ENCODE measurements around the gene OR4D9. TPM values are rescaled to one million over a fixed set of nuclear protein-coding genes. Genes with fewer than 3 reads are reported as not detected.
A peak's percentile ranks its signal among the peaks of the same experiment; 100 is the strongest.

The OR4D9 gene
- total RNA-seq, 1 experiment from 2014 or later = not detected

DNA sequence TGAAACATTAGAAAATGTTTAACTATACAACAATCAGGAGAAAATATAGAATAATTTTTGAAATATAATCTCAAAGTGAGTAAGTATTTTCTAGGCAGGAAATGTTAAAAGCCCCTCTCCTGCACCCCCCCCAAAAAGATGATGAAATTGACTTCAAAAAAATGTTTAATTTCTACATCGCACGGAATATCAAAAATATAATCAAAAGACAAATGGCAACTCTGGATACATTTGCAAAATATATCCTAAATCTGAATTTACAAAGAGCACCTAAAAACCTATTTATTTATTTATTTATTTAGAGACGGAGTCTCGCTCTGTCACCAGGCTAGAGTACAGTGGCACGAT lies 36.9 kb downstream of the OR4D9 start:
- H3K27ac Mint-ChIP-seq = no peak overlapping the region
- CTCF ChIA-PET = interaction anchor here (2.8 kb wide), 1 partner anchor 11 kb away, joined by 28 read pairs; no protein-coding TSS in a partner anchor
- H3K4me3 Mint-ChIP-seq = peak overlapping the region; percentile 86

DNA sequence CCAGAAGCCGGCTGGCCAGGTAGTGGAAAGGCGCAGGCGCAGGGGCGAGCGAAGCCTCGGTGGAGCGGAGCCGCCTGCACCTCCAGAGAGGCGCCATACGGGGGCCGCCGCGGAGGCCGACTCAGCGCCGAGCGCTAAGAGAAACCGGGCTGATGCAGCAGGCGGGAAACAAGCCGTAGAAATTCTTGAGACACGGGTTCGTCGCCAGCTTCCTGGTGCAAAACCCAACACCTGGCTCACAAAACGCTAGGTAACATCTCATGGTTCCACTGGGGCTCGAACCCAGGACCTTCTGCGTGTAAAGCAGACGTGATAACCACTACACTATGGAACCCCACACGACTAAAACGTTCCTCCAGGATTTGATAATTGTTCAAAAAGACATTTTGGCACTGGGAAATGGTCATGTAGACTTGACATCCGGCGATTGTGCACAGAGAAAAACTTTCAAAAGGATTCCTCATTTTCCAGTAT lies 39.1 kb downstream of the OR4D9 start:
- peak; percentile 94 for DNase-seq (ENCODE audit: low spot score)
- Mint-ChIP-seq H3K4me3 (peak overlapping the region; percentile 86), H3K27me3 (ENCODE audit: low read depth) (peaks cover 7% of the 10 kb centered on the region), H3K9me3 (no peaks in the 10 kb centered on the region), H3K36me3 (no peaks in the 10 kb centered on the region), H3K27ac (peak overlapping the region; percentile 89), H3K4me1 (peaks cover 20% of the 10 kb centered on the region)
- peak; percentile 90 for ATAC-seq
- CTCF ChIA-PET = interaction anchor here (0.6 to 2.8 kb wide), 5 partner anchors 8 to 1879 kb away, joined by 3 to 28 read pairs (median 4); no protein-coding TSS in a partner anchor
- POLR2A ChIA-PET = interaction anchor here (1.4 kb wide), 1 partner anchor 65 kb away, joined by 4 read pairs; the partner anchor contains the start of gene OSBP
- TF ChIP-seq, protein P1, sequence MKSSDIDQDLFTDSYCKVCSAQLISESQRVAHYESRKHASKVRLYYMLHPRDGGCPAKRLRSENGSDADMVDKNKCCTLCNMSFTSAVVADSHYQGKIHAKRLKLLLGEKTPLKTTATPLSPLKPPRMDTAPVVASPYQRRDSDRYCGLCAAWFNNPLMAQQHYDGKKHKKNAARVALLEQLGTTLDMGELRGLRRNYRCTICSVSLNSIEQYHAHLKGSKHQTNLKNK (CRISPR knock-in tag; IDR thresholded peaks at IDR 0.05) = no peak
- TF ChIP-seq, protein P2, sequence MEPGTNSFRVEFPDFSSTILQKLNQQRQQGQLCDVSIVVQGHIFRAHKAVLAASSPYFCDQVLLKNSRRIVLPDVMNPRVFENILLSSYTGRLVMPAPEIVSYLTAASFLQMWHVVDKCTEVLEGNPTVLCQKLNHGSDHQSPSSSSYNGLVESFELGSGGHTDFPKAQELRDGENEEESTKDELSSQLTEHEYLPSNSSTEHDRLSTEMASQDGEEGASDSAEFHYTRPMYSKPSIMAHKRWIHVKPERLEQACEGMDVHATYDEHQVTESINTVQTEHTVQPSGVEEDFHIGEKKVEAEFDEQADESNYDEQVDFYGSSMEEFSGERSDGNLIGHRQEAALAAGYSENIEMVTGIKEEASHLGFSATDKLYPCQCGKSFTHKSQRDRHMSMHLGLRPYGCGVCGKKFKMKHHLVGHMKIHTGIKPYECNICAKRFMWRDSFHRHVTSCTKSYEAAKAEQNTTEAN (CRISPR knock-in tag; IDR thresholded peaks at IDR 0.05) = 0 out of 2 replicates have a peak, but pooled peaks have one; percentile 42
- TF ChIP-seq, protein P3, sequence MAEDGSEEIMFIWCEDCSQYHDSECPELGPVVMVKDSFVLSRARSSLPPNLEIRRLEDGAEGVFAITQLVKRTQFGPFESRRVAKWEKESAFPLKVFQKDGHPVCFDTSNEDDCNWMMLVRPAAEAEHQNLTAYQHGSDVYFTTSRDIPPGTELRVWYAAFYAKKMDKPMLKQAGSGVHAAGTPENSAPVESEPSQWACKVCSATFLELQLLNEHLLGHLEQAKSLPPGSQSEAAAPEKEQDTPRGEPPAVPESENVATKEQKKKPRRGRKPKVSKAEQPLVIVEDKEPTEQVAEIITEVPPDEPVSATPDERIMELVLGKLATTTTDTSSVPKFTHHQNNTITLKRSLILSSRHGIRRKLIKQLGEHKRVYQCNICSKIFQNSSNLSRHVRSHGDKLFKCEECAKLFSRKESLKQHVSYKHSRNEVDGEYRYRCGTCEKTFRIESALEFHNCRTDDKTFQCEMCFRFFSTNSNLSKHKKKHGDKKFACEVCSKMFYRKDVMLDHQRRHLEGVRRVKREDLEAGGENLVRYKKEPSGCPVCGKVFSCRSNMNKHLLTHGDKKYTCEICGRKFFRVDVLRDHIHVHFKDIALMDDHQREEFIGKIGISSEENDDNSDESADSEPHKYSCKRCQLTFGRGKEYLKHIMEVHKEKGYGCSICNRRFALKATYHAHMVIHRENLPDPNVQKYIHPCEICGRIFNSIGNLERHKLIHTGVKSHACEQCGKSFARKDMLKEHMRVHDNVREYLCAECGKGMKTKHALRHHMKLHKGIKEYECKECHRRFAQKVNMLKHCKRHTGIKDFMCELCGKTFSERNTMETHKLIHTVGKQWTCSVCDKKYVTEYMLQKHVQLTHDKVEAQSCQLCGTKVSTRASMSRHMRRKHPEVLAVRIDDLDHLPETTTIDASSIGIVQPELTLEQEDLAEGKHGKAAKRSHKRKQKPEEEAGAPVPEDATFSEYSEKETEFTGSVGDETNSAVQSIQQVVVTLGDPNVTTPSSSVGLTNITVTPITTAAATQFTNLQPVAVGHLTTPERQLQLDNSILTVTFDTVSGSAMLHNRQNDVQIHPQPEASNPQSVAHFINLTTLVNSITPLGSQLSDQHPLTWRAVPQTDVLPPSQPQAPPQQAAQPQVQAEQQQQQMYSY (CRISPR knock-in tag; IDR thresholded peaks at IDR 0.05) = no peak
- TF ChIP-seq, protein P4, sequence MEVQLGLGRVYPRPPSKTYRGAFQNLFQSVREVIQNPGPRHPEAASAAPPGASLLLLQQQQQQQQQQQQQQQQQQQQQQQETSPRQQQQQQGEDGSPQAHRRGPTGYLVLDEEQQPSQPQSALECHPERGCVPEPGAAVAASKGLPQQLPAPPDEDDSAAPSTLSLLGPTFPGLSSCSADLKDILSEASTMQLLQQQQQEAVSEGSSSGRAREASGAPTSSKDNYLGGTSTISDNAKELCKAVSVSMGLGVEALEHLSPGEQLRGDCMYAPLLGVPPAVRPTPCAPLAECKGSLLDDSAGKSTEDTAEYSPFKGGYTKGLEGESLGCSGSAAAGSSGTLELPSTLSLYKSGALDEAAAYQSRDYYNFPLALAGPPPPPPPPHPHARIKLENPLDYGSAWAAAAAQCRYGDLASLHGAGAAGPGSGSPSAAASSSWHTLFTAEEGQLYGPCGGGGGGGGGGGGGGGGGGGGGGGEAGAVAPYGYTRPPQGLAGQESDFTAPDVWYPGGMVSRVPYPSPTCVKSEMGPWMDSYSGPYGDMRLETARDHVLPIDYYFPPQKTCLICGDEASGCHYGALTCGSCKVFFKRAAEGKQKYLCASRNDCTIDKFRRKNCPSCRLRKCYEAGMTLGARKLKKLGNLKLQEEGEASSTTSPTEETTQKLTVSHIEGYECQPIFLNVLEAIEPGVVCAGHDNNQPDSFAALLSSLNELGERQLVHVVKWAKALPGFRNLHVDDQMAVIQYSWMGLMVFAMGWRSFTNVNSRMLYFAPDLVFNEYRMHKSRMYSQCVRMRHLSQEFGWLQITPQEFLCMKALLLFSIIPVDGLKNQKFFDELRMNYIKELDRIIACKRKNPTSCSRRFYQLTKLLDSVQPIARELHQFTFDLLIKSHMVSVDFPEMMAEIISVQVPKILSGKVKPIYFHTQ (CRISPR knock-in tag; IDR thresholded peaks at IDR 0.05) = peak; percentile 80; the same call in 1 of the 2 replicates
- TF ChIP-seq ZNF121 (CRISPR knock-in tag; IDR thresholded peaks at IDR 0.05) = 0 out of 2 replicates have a peak, but pooled peaks have one; percentile 4
- TF ChIP-seq, protein P5, sequence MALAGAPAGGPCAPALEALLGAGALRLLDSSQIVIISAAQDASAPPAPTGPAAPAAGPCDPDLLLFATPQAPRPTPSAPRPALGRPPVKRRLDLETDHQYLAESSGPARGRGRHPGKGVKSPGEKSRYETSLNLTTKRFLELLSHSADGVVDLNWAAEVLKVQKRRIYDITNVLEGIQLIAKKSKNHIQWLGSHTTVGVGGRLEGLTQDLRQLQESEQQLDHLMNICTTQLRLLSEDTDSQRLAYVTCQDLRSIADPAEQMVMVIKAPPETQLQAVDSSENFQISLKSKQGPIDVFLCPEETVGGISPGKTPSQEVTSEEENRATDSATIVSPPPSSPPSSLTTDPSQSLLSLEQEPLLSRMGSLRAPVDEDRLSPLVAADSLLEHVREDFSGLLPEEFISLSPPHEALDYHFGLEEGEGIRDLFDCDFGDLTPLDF (CRISPR knock-in tag; IDR thresholded peaks at IDR 0.05) = no peak
- TF ChIP-seq, protein P6, sequence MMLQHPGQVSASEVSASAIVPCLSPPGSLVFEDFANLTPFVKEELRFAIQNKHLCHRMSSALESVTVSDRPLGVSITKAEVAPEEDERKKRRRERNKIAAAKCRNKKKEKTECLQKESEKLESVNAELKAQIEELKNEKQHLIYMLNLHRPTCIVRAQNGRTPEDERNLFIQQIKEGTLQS (CRISPR knock-in tag; conservative IDR thresholded peaks at IDR 0.05) = no peak
- TF ChIP-seq NFATC4 (CRISPR knock-in tag; IDR thresholded peaks at IDR 0.05) = no peak
- TF ChIP-seq RORB (CRISPR knock-in tag; IDR thresholded peaks at IDR 0.05) = no peak
- no peak for TF ChIP-seq NR1H2 (CRISPR knock-in tag; IDR thresholded peaks at IDR 0.05)
- TF ChIP-seq GTF2I (CRISPR knock-in tag; conservative IDR thresholded peaks at IDR 0.05) = no peak; the same call in 1 of the 2 replicates
- TF ChIP-seq SOX15 (CRISPR knock-in tag; IDR thresholded peaks at IDR 0.05) = no peak
- no peak for TF ChIP-seq GABPB1 (CRISPR knock-in tag; IDR thresholded peaks at IDR 0.05)
- TF ChIP-seq CREB1 (CRISPR knock-in tag; IDR thresholded peaks at IDR 0.05) = no peak
- no peak for TF ChIP-seq PRRX2 (CRISPR knock-in tag; IDR thresholded peaks at IDR 0.05)
- TF ChIP-seq ZBTB21 (CRISPR knock-in tag; IDR thresholded peaks at IDR 0.05; ENCODE audit: borderline replicate concordance) = no peak
- TF ChIP-seq ZNF416 (CRISPR knock-in tag; IDR thresholded peaks at IDR 0.05) = peak; percentile 78; the same call in 1 of the 2 replicates
- TF ChIP-seq, protein P7, sequence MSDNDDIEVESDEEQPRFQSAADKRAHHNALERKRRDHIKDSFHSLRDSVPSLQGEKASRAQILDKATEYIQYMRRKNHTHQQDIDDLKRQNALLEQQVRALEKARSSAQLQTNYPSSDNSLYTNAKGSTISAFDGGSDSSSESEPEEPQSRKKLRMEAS (CRISPR knock-in tag; IDR thresholded peaks at IDR 0.05) = no peak
- no peak for TF ChIP-seq TEAD4 (CRISPR knock-in tag; IDR thresholded peaks at IDR 0.05)

More for the DNA sequence above, 36.9 kb downstream of the OR4D9 start:
- DNase-seq (ENCODE audit: low spot score) (no peak), ATAC-seq (no peak)
- POLR2A ChIA-PET = interaction anchor here (0.6 to 1.4 kb wide), 3 partner anchors 11 to 121 kb away, joined by 3 to 5 read pairs (median 4); partner anchors contain the start of gene PATL1
- Mint-ChIP-seq H3K36me3 (no peaks in the 10 kb centered on the region), H3K4me1 (peaks cover 27% of the 10 kb centered on the region), H3K27me3 (ENCODE audit: low read depth) (peaks cover 7% of the 10 kb centered on the region), H3K9me3 (no peaks in the 10 kb centered on the region)
- no peak for TF ChIP-seq ZNF671 (CRISPR knock-in tag; IDR thresholded peaks at IDR 0.05)
- no peak for TF ChIP-seq SOX15 (CRISPR knock-in tag; IDR thresholded peaks at IDR 0.05)
- no peak for TF ChIP-seq FOXJ3 (CRISPR knock-in tag; IDR thresholded peaks at IDR 0.05; ENCODE audit: borderline replicate concordance)
- TF ChIP-seq, protein P8, sequence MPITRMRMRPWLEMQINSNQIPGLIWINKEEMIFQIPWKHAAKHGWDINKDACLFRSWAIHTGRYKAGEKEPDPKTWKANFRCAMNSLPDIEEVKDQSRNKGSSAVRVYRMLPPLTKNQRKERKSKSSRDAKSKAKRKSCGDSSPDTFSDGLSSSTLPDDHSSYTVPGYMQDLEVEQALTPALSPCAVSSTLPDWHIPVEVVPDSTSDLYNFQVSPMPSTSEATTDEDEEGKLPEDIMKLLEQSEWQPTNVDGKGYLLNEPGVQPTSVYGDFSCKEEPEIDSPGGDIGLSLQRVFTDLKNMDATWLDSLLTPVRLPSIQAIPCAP (CRISPR knock-in tag; IDR thresholded peaks at IDR 0.05) = no peak
- TF ChIP-seq GABPB1 (CRISPR knock-in tag; IDR thresholded peaks at IDR 0.05) = no peak
- no peak for TF ChIP-seq FOXP1 (CRISPR knock-in tag; IDR thresholded peaks at IDR 0.05; ENCODE audit: borderline replicate concordance)
- TF ChIP-seq, protein P6 (CRISPR knock-in tag; conservative IDR thresholded peaks at IDR 0.05) = no peak
- TF ChIP-seq, protein P7 (CRISPR knock-in tag; IDR thresholded peaks at IDR 0.05) = no peak
